GM21825 (cell line): ENCODE measurements around the gene GM2A.
"Not testable (repeated sequence)": the region's sequence is repeated elsewhere in the genome, so short reads cannot be mapped to it uniquely, and the experiment has no call there.

Experiments used
- ATAC-seq: cut with Tn5 transposase; IDR thresholded peaks from one replicate; pipeline ENCODE4 v1.9.1; 2021; ENCODE audit warnings: mild to moderate bottlenecking, moderate library complexity; ENCODE audit not compliant: unreplicated experiment

The GM2A gene

GRCh38 chr5:151251001-151251551 lies 1.9 kb upstream of the GM2A start:
- no peak for ATAC-seq

DNA sequence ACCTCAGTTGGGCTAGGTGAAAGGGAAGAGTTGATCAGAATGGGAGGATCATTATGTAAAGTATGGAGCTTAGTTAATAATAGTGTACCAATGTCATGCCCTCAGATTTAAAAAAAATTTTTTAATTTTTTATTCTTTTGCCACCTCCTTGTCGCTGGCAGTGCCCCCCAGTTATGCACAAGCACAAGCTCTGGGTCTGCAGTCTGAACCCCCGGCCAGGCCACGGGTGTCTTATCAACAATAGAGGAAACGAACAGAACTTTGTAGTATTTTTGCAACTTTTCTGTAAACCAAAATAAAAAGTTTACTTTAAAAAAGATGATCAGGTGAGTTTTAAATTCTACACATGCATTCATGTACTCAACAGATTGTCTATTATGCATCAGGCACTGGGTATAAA lies 1.4 kb upstream of the GM2A start:
- ATAC-seq: no peak

GRCh38 chr5:151253605-151253950 lies 593 bp downstream of the GM2A start:
- no peak for ATAC-seq

- ATAC-seq: no peak
These were observed 1.6 kb downstream of the GM2A start for GRCh38 chr5:151254556-151254955.

- not testable (repeated sequence) for ATAC-seq
These were observed 2.0 kb downstream of the GM2A start for GRCh38 chr5:151254990-151255389.

- ATAC-seq: peak; percentile 31
These were observed 2.8 kb downstream of the GM2A start for GRCh38 chr5:151255621-151256286.

DNA sequence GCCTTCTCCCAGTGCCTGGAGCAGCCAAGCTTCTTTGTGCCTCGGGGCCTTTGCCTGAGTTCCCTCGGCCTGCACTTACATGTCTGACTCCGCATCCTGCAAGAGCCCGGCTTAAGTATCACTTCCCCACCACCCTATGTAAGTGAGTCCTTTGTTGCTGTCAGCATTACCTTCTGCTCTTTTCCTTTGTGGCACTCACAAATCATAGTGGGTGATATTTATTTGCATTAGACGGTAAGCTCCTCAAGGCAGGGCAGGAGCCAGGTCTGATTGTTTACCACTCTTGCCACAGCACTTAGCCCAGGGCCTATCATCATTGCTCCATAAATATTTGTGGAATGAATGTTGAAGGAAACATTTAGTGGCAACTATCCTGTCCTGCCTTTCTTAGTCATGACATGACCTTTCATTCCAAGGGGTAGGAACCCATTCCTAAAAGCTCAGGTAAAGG lies 4.8 kb downstream of the GM2A start:
- ATAC-seq: peak; percentile 29

DNA sequence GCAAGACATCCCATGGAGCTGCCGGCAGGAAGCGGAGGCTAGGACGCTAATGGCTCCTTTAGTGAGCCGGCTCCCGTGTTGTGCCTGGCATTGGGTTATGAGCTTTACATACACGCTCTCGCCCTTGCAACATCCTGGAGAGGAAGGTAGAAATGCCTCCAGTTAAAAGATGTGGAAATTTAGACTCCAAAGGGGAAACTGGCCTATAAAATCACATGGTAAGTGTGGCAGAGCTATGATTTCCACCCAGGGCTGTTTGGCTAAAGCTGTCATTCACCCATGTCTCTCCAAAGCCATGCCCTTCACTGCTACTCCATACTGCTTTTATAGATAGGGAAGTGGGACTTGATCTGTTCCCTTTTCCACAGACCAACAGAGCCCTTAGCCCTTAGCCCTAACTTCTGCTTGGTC lies 5.2 kb downstream of the GM2A start:
- ATAC-seq: no peak

DNA sequence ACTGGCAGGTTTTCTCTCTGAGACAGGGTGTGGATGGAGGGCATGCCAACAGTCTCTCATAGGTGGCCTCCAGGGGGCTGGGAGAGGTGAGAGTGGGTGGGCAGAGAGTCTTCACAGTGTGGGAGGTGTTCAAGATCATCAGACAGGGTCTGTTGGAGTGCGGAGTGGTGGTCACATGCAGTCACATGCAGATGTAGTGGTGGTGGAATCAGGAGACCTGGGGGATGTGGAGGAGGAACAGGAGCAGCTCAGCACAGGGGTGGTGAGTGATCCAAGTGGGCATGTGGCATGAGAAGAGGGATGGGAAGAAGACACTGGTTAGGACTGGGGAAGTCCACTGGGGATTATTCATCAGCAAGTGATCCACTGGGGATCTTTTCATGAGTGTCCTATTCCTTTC lies 5.8 kb downstream of the GM2A start:
- ATAC-seq: no peak

- no peak for ATAC-seq
These were observed 6.9 kb downstream of the GM2A start for GRCh38 chr5:151259931-151260330.

GRCh38 chr5:151262532-151262931 lies 9.5 kb downstream of the GM2A start:
- no peak for ATAC-seq

GRCh38 chr5:151264113-151264512 lies 11.1 kb downstream of the GM2A start:
- ATAC-seq: peak; percentile 43

- ATAC-seq: no peak
These were observed 14.7 kb downstream of the GM2A start for GRCh38 chr5:151267491-151268260.

DNA sequence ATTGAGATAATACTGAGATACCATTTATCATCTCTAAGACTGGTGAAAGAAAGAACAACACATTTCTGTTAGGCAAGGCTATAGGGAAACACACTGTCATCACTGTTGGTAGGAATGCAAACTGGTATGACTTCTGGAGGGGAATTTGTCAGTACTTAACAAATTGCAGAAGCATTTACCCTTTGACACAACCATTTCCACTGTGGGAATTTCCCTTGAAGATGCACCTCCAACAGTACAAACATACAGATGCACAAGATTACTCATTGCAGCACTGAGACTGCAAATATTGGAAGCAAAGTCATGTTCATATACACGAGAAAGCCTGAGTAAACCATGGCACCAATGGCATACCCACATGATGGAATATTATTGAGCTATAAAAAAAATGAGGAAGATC lies 17.6 kb downstream of the GM2A start:
- peak; percentile 82 for ATAC-seq

DNA sequence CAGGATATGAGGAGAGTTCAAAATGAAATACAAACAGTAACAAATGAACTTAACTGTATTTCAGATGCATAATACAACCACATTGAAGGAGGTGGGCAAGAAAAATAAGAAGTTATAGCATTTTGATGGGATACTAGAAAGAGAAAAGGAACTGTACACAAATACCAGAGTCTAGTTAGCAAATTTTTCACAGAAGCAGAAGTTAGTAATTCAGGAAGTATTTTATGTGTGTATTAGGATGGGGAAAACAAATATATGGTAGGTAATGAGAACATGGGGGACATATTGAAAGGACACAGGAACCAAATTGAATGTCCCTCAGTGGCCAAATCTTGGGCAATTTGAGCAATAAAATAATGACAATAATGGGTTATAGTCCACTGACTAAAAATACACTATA lies 18.4 kb downstream of the GM2A start:
- ATAC-seq: no peak

DNA sequence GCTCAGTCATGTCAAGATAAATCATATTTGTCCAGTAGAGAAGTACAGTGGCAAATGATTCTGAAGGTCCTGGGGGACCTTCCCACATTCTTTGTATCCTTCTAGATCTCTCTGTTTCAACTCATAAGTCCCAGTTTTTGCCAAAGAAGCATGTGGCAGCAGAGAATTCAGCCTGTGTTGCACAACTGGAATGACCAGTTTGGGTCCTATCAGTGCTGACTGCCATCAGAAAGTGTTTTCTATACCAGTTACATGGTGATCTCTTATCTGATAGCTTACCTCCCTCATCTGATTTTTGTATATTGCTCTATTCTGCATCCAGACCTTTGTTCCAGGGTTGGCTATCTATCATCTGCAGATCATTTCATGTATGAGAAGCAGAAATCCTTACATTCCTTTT lies 21.7 kb downstream of the GM2A start:
- no peak for ATAC-seq

DNA sequence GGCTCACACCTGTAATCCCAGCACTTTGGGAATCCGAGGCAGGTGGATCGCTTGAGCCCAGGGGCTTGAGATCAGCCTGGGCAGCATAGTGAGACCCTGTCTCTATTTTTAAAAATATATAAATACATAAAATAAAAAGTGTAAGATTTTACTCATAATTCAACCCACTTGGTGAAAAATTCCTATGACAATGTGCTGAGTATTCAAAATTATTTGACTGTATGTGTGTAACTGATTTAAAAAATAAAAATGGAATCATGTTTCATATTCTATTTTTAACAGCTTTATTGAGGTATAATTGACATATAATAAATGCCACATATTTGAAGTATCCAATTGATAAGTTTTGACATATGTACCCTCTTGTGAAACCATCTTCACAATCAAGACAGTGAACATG lies 22.8 kb downstream of the GM2A start:
- no peak for ATAC-seq

- no peak for ATAC-seq
These were observed 25.9 kb downstream of the GM2A start for GRCh38 chr5:151278845-151279244.

DNA sequence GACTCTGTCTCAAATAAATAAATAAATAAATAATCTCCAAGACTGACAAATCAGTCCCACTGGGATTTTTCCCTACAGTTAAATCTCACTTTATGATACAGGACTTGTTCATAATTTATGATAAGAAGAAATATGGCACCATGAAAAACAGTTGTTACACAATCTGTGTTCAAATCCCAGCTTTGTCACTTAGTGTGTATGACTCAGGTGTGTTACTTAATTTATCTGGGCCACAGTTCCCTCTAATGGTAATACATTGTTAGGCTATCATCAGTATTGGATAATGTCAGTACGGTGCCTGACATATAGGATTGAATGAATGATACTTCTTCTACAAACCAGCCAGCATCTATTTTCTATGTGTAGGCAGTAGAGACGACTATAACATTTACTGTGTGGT lies 27.5 kb downstream of the GM2A start:
- ATAC-seq: no peak

GRCh38 chr5:151281001-151281639 lies 28.1 kb downstream of the GM2A start:
- no peak for ATAC-seq

- ATAC-seq: no peak
These were observed 30.3 kb downstream of the GM2A start for GRCh38 chr5:151283120-151283825.
